Caco-2 (cell line): ENCODE measurements around the gene SLC8A2. TPM values are rescaled to one million over a fixed set of nuclear protein-coding genes. Genes with fewer than 3 reads are reported as not detected.

ENCODE experiments used
- BruUV-seq: library from RNA; stranded (reverse); fragments of 400-500 nt; replicated peaks from 2 replicates; lab custom pipeline; 2021; lab: Mats Ljungman, UMichigan
- CTCF ChIA-PET: fragments of 300-600 bp; sonication (Branson Sonifier 250); formaldehyde crosslinking; loops from one replicate; lab custom pipeline; 2022; ENCODE audit warnings: antibody characterized with exemption; lab: Charles Lee
- POLR2A ChIA-PET: fragments of 300-600 bp; sonication (Branson Sonifier 250); formaldehyde crosslinking; loops from one replicate; lab custom pipeline; 2022; ENCODE audit warnings: antibody characterized with exemption; lab: Charles Lee
- DNase-seq, 2 experiments: peaks; one replicate each; pipeline versions ENCODE4 v3.0.0 to v3.0.0-alpha.2; 2020 to 2022
- H3K27me3 ChIP-seq: replicated peaks from 2 replicates; pipeline ENCODE4 v1.6.0; 2011; ENCODE audit warnings: low read length; ENCODE audit not compliant: control insufficient read depth, insufficient read depth
- H3K36me3 ChIP-seq: 2 replicates; pipeline ENCODE4 v1.5.1; 2011; ENCODE audit warnings: low read length; ENCODE audit not compliant: control insufficient read depth, insufficient read depth
- H3K4me1 ChIP-seq: fragments of 250-450 bp; sonication (Bioruptor Pico); 2 replicates; pipeline ENCODE4 v1.5.1; 2020; ENCODE audit warnings: mild to moderate bottlenecking
- H3K4me3 ChIP-seq: 2 replicates; pipeline ENCODE4 v1.5.1; 2011; ENCODE audit warnings: low read depth, mild to moderate bottlenecking, control low read depth, low read length
- H3K9me3 ChIP-seq: fragments of 250-450 bp; sonication (Bioruptor Pico); 2 replicates; pipeline ENCODE4 v1.5.1; 2020; ENCODE audit warnings: mild to moderate bottlenecking, moderate library complexity
- H3K27ac Mint-ChIP-seq: one replicate; pipeline ENCODE4 v1.8.0; 2022; ENCODE audit warnings: mixed read lengths; ENCODE audit not compliant: unreplicated experiment
- H3K27me3 Mint-ChIP-seq: one replicate; pipeline ENCODE4 v1.8.0; 2022; ENCODE audit warnings: mixed read lengths; ENCODE audit not compliant: insufficient read depth, unreplicated experiment
- H3K36me3 Mint-ChIP-seq: one replicate; pipeline ENCODE4 v1.8.0; 2022; ENCODE audit warnings: mild to moderate bottlenecking, mixed read lengths; ENCODE audit not compliant: insufficient read depth, unreplicated experiment
- H3K4me1 Mint-ChIP-seq: one replicate; pipeline ENCODE4 v1.8.0; 2022; ENCODE audit warnings: low read depth, mixed read lengths; ENCODE audit not compliant: unreplicated experiment
- H3K4me3 Mint-ChIP-seq: one replicate; pipeline ENCODE4 v1.8.0; 2022; ENCODE audit warnings: mild to moderate bottlenecking, moderate library complexity, mixed read lengths; ENCODE audit not compliant: unreplicated experiment
- H3K9me3 Mint-ChIP-seq: one replicate; pipeline ENCODE4 v1.8.0; 2022; ENCODE audit warnings: mixed read lengths; ENCODE audit not compliant: unreplicated experiment
- CTCF ChIP-seq, 2 experiments: fragments of 200-600 bp in 1 of 2; IDR thresholded peaks; 1 replicate in 1 of 2; 2 replicates in 1 of 2; pipeline versions ENCODE4 v1.5.1 to v1.8.0; 2011 to 2022; ENCODE audit warnings: antibody characterized with exemption in 1 of 2, control low read depth in 1 of 2, inconsistent platforms in 1 of 2, low read depth in 1 of 2, low read length in 1 of 2, mild to moderate bottlenecking in 1 of 2, moderate library complexity in 1 of 2; ENCODE audit not compliant: insufficient read depth in 1 of 2, severe bottlenecking in 1 of 2, unreplicated experiment in 1 of 2
- intact Hi-C: fragments of 100-400 bp; cut with micrococcal nuclease; formaldehyde crosslinking; loops from one replicate; pipeline ENCODE4 v1.10.0; 2022; ENCODE audit not compliant: unreplicated experiment
- total RNA-seq: library from RNA; stranded (reverse); gene quantifications from 2 replicates; pipeline ENCODE4 v1.2.3, GENCODE V29; 2022

SLC8A2 gene
- total RNA-seq, 1 experiment from 2014 or later: 1.2 TPM

GRCh38 chr19:47498561-47498960, 26.9 kb upstream of the SLC8A2 start:
- H3K4me3 Mint-ChIP-seq: no peak overlapping the region
- ChIA-PET POLR2A (no interaction called here), CTCF (no interaction called here)
- peaks cover 4% of the 10 kb centered on the region; the same call in 1 of the 2 replicates for H3K4me1 ChIP-seq
- no peaks in the 10 kb centered on the region for H3K9me3 ChIP-seq
- H3K36me3 ChIP-seq: peaks cover 1% of the 10 kb centered on the region; the same call in 1 of the 2 replicates
- H3K4me1 Mint-ChIP-seq: no peaks in the 10 kb centered on the region
- H3K27me3 ChIP-seq: no peaks in the 10 kb centered on the region
- no TSS peak for BruUV-seq
- H3K4me3 ChIP-seq: no peak overlapping the region
- no peak overlapping the region for H3K27ac Mint-ChIP-seq
- H3K36me3 Mint-ChIP-seq: peaks cover 50% of the 10 kb centered on the region
- no peaks in the 10 kb centered on the region for H3K9me3 Mint-ChIP-seq
- intact Hi-C loops: loop anchor here (5.0 kb wide), 1 partner anchor 199 kb away; no protein-coding TSS in a partner anchor
- H3K27me3 Mint-ChIP-seq: no peaks in the 10 kb centered on the region
- TF ChIP-seq CTCF (IDR thresholded peaks at IDR 0.05; ENCODE audit: insufficient read depth in 1 of 2, low read depth in 1 of 2, low read length in 1 of 2, severe bottlenecking in 1 of 2, unreplicated experiment in 1 of 2): no peak
- DNase-seq: no peak

GRCh38 chr19:47497821-47498520, 26.3 kb upstream of the SLC8A2 start:
- H3K36me3 Mint-ChIP-seq: peaks cover 49% of the 10 kb centered on the region
- intact Hi-C loops: loop anchor here (5.0 kb wide), 1 partner anchor 199 kb away; no protein-coding TSS in a partner anchor
- no TSS peak for BruUV-seq
- CTCF ChIA-PET: no interaction called here
- H3K36me3 ChIP-seq: peaks cover 1% of the 10 kb centered on the region; the same call in 1 of the 2 replicates
- no peaks in the 10 kb centered on the region for H3K27me3 Mint-ChIP-seq
- H3K9me3 Mint-ChIP-seq: no peaks in the 10 kb centered on the region
- POLR2A ChIA-PET: no interaction called here
- no peak for DNase-seq
- H3K4me1 ChIP-seq: peaks cover 6% of the 10 kb centered on the region; the same call in 1 of the 2 replicates
- H3K4me3 ChIP-seq: no peak overlapping the region
- H3K27ac Mint-ChIP-seq: no peak overlapping the region
- no peaks in the 10 kb centered on the region for H3K27me3 ChIP-seq
- no peak overlapping the region for H3K4me3 Mint-ChIP-seq
- no peaks in the 10 kb centered on the region for H3K9me3 ChIP-seq
- no peak for TF ChIP-seq CTCF (IDR thresholded peaks at IDR 0.05; ENCODE audit: insufficient read depth in 1 of 2, low read depth in 1 of 2, low read length in 1 of 2, severe bottlenecking in 1 of 2, unreplicated experiment in 1 of 2)
- no peaks in the 10 kb centered on the region for H3K4me1 Mint-ChIP-seq

GRCh38 chr19:47497050-47497766, 25.5 kb upstream of the SLC8A2 start:
- H3K27ac Mint-ChIP-seq: no peak overlapping the region
- no peak for DNase-seq
- ChIA-PET POLR2A (no interaction called here), CTCF (no interaction called here)
- no peaks in the 10 kb centered on the region for H3K4me1 Mint-ChIP-seq
- H3K36me3 ChIP-seq: peaks cover 1% of the 10 kb centered on the region; the same call in 1 of the 2 replicates
- H3K36me3 Mint-ChIP-seq: peaks cover 44% of the 10 kb centered on the region
- intact Hi-C loops: loop anchor here (5.0 kb wide), 1 partner anchor 200 kb away; no protein-coding TSS in a partner anchor
- no peaks in the 10 kb centered on the region for H3K27me3 ChIP-seq
- H3K4me3 Mint-ChIP-seq: no peak overlapping the region
- no TSS peak for BruUV-seq
- peaks cover 6% of the 10 kb centered on the region; the same call in 1 of the 2 replicates for H3K4me1 ChIP-seq
- no peaks in the 10 kb centered on the region for H3K9me3 ChIP-seq
- no peaks in the 10 kb centered on the region for H3K27me3 Mint-ChIP-seq
- H3K4me3 ChIP-seq: no peak overlapping the region
- TF ChIP-seq CTCF (IDR thresholded peaks at IDR 0.05; ENCODE audit: insufficient read depth in 1 of 2, low read depth in 1 of 2, low read length in 1 of 2, severe bottlenecking in 1 of 2, unreplicated experiment in 1 of 2): no peak
- no peaks in the 10 kb centered on the region for H3K9me3 Mint-ChIP-seq
